Thyroid gland (tissue), 4 donors: ENCODE data around the gene ACP7.

Experiments used
- POLR2A ChIP-seq, 2 donors: fragments of 450-650 bp; IDR thresholded peaks; one replicate each; pipeline ENCODE4 v1.6.1; 2017; ENCODE audit warnings: antibody characterized with exemption in 2 of 2, mild to moderate bottlenecking in 2 of 2, moderate library complexity in 1 of 2
- TF ChIP-seq, protein P1 (sequence below), 6 experiments: fragments of 200-600 bp in 3 of 6; fragments of 450-650 bp in 3 of 6; sonication (generic) in 3 of 6; IDR thresholded peaks; one replicate each; pipeline ENCODE4 v1.5.1; 2016 to 2019; ENCODE audit warnings: antibody characterized with exemption in 6 of 6, mild to moderate bottlenecking in 2 of 6, inconsistent platforms in 1 of 6, moderate library complexity in 1 of 6

DNA sequence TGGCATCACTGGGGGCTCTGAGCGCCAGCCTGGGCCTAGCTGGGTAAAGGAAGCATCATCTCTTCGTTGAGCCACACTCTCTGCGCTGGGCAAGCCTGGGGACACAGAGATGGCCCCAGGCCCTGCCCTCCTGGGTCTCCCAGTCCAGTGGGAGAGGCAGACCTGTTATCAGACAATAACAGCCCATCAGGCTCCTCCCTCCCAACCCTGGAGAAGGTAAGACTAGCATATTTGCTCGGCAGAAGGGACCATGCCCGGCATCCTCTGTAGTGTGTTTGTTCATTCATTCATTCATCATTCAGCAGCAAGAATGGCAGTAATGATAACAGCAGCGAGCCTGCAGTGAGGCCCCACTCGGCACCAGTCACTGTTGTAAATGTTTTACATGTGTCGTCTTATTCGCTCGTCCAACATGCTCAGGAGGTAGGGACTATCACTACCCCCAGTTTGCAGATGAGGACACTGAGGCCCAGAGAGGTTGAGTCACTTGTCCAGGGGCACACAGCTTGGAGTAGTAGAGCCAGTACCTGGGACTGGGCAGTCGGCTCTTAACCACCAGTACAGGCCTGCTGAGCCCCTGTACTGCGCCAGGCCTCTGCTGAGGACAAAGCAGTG lies 74.6 kb downstream of the ACP7 start:
- no peak for TF ChIP-seq POLR2A (IDR thresholded peaks at IDR 0.05)
- TF ChIP-seq, protein P1, sequence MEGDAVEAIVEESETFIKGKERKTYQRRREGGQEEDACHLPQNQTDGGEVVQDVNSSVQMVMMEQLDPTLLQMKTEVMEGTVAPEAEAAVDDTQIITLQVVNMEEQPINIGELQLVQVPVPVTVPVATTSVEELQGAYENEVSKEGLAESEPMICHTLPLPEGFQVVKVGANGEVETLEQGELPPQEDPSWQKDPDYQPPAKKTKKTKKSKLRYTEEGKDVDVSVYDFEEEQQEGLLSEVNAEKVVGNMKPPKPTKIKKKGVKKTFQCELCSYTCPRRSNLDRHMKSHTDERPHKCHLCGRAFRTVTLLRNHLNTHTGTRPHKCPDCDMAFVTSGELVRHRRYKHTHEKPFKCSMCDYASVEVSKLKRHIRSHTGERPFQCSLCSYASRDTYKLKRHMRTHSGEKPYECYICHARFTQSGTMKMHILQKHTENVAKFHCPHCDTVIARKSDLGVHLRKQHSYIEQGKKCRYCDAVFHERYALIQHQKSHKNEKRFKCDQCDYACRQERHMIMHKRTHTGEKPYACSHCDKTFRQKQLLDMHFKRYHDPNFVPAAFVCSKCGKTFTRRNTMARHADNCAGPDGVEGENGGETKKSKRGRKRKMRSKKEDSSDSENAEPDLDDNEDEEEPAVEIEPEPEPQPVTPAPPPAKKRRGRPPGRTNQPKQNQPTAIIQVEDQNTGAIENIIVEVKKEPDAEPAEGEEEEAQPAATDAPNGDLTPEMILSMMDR (IDR thresholded peaks at IDR 0.05), result no peak
